Upper lobe of right lung (tissue), 1 donor: ENCODE measurements around the gene MYCT1. TPM values are rescaled to one million over a fixed set of nuclear protein-coding genes. Genes with fewer than 3 reads are reported as not detected.

ENCODE experiments used
- ATAC-seq: fragments of 200-7000 bp; cut with Tn5 transposase; one replicate; pipeline ENCODE4 v1.9.1; 2020; ENCODE audit warnings: mild to moderate bottlenecking, moderate library complexity
- DNase-seq: peaks from one replicate; pipeline ENCODE4 v3.0.0-alpha.2; 2020
- H3K27ac ChIP-seq: fragments of 200-600 bp; one replicate; pipeline ENCODE4 v1.8.0; 2022
- H3K27me3 ChIP-seq: fragments of 200-600 bp; one replicate; pipeline ENCODE4 v1.8.0; 2022; ENCODE audit warnings: mild to moderate bottlenecking
- H3K36me3 ChIP-seq: fragments of 200-600 bp; one replicate; pipeline ENCODE4 v1.8.0; 2022
- H3K4me1 ChIP-seq: fragments of 200-600 bp; one replicate; pipeline ENCODE4 v1.8.0; 2022
- H3K4me3 ChIP-seq: fragments of 200-600 bp; one replicate; pipeline ENCODE4 v1.8.0; 2022; ENCODE audit warnings: mild to moderate bottlenecking
- H3K9me3 ChIP-seq: fragments of 200-600 bp; one replicate; pipeline ENCODE4 v1.8.0; 2022
- CTCF ChIP-seq: fragments of 200-600 bp; IDR thresholded peaks from one replicate; pipeline ENCODE4 v1.8.0; 2022; ENCODE audit warnings: antibody characterized with exemption
- intact Hi-C: fragments of 100-400 bp; cut with DNase I; formaldehyde crosslinking; loops from one replicate; pipeline ENCODE4 v1.11.0; 2022
- total RNA-seq: library from RNA; stranded (reverse); fragmentation: NEBNext Ultra II Directional; extraction: Animal tissue kit (Norgen Biotek cat#: 25700); gene quantifications from one replicate; pipeline ENCODE4 v1.2.1, GENCODE V29; 2021
- donor health status: DM: no; HTN: yes; CAD: no; lungs with severe emphysema.

The MYCT1 gene
- total RNA-seq, 1 donor from 2014 or later = 23.5 TPM

DNA sequence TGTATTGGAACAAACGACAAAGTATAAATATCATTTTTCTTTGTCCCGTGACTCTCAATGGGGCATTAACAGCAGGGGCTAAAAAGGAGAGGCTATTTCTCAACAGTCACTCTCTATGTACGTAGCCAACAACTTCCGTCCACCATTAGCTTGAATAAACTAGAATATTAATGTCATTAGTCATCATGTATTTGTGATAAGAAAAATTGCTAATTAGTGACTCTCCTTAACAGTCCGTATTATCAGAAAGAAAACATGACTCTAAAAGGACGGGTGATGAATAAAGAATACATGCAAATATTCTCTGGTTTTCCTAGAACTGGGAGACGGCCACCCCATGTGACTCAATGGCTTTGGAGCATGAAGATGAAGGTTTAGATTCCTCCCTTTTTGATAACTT, 71.5 kb downstream of the MYCT1 start:
- H3K36me3 ChIP-seq = no peaks in the 10 kb centered on the region
- no peaks in the 10 kb centered on the region for H3K4me1 ChIP-seq
- no peak overlapping the region for H3K4me3 ChIP-seq
- intact Hi-C loops = no loop called here
- no peaks in the 10 kb centered on the region for H3K27me3 ChIP-seq
- ATAC-seq = no peak
- no peaks in the 10 kb centered on the region for H3K9me3 ChIP-seq
- no peak for DNase-seq
- no peak for TF ChIP-seq CTCF
- no peak overlapping the region for H3K27ac ChIP-seq

DNA sequence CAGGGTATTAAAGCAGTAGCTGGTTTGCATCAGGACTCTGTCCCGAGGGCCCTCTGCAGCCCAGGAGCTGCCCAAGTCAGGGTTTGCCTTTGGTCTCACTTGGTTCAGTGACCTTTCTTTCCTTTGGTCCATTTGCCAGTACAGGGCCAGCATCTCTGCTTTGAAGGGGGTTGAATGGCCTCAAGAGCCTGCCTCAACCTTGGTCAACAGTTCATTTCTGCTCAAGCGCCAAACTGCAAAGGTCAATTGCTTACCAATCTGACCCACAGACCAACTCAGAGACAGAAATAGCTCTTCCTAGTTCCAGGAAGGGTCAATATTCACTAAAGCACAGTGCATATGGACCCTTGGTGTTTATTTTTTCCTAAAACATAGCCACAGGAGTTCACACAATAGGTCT, 72.3 kb downstream of the MYCT1 start:
- no peak overlapping the region for H3K4me3 ChIP-seq
- no peak overlapping the region for H3K27ac ChIP-seq
- no peaks in the 10 kb centered on the region for H3K27me3 ChIP-seq
- H3K9me3 ChIP-seq = no peaks in the 10 kb centered on the region
- no peak for TF ChIP-seq CTCF
- ATAC-seq (no peak), DNase-seq (no peak)
- no peaks in the 10 kb centered on the region for H3K36me3 ChIP-seq
- intact Hi-C loops = no loop called here
- H3K4me1 ChIP-seq = no peaks in the 10 kb centered on the region

DNA sequence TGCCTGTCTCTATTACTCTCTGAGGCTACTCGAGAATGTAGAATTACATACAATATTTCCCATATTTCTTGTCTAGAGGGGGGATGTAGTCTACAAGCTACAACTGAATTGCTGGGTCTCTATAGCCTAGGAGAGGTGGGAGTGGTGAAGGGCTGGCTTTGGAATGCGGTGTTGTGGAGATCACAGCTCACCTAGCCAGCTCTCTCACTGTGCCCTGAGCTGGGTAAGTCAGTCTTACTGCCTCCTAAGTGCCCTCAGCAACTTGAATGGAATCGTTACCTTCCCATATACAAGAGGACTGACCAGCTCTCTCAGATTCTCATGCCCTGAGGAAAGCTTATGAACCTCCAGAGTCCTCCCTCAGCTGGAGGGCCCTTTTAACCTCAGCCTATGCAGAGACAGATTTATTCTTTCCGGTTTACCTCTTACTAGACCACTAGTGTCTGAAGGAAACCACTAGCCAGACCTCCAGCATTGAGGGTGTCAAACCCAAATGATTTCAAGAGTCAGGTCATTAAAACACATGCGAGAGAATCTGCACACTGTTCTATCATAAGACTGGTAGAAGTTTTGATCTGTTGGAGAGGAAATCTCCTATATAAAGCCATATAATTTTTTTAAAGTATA, 73.5 kb downstream of the MYCT1 start:
- Histone ChIP-seq H3K4me1 (no peaks in the 10 kb centered on the region), H3K4me3 (no peak overlapping the region), H3K36me3 (no peaks in the 10 kb centered on the region), H3K27me3 (no peaks in the 10 kb centered on the region), H3K27ac (no peak overlapping the region), H3K9me3 (no peaks in the 10 kb centered on the region)
- TF ChIP-seq CTCF = no peak
- no peak for DNase-seq
- ATAC-seq = no peak
- intact Hi-C loops = no loop called here

Other genes with a start within 250 kb of the MYCT1 start
- 168 TPM for gene SYNE1, start 60.5 kb upstream of the MYCT1 start, total RNA-seq
- gene VIP, start 52.9 kb downstream of the MYCT1 start, total RNA-seq = 1.6 TPM